Adrenal gland (tissue), 12 donors: ENCODE measurements around the gene CTBP2. TPM values are rescaled to one million over a fixed set of nuclear protein-coding genes. Genes with fewer than 3 reads are reported as not detected.

Experiments
- DNase-seq, 7 donors: peaks; one replicate each; pipeline ENCODE4 v3.0.0-alpha.2; 2019 to 2020
- H3K27ac ChIP-seq, 5 donors: fragments of 200-600 bp; sonication (generic) in 4 of 5; 1 replicate in 3 of 5; 2 replicates in 2 of 5; pipeline versions ENCODE4 v1.5.1 to v1.8.0; 2016 to 2020; ENCODE audit warnings: mild to moderate bottlenecking in 1 of 5
- H3K27me3 ChIP-seq: fragments of 200-600 bp; 2 replicates; pipeline ENCODE4 v1.8.0; 2021
- H3K36me3 ChIP-seq, 2 donors: fragments of 200-600 bp; replicated peaks in 1 of 2; 1 replicate in 1 of 2; 2 replicates in 1 of 2; pipeline versions ENCODE4 v1.5.1 to v1.8.0; 2018 to 2022
- H3K4me1 ChIP-seq, 2 donors: fragments of 200-600 bp; replicated peaks in 1 of 2; 1 replicate in 1 of 2; 2 replicates in 1 of 2; pipeline versions ENCODE4 v1.5.1 to v1.8.0; 2018 to 2021
- H3K4me3 ChIP-seq, 4 donors: fragments of 200-600 bp; sonication (generic) in 3 of 4; one replicate each; pipeline ENCODE4 v1.5.1; 2016 to 2018
- H3K9me3 ChIP-seq, 3 donors: fragments of 200-600 bp; sonication (generic) in 1 of 3; replicated peaks in 1 of 3; 1 replicate in 2 of 3; 2 replicates in 1 of 3; pipeline versions ENCODE4 v1.5.1 to v1.8.0; 2016 to 2021
- POLR2A ChIP-seq, 2 donors: fragments of 450-650 bp; IDR thresholded peaks; one replicate each; pipeline ENCODE4 v1.6.1; 2017; ENCODE audit warnings: antibody characterized with exemption in 2 of 2, mild to moderate bottlenecking in 2 of 2, moderate library complexity in 1 of 2
- whole genome bisulfite sequencing, 4 donors: extraction: QIAGEN DNeasy Blood & Tissue Kit in 2 of 4; methylation state at CpG; one replicate each; pipeline versions ENCODE4 v1.1.5 to v1.1.7; 2013 to 2017; 5-methylcytosine and 5-hydroxymethylcytosine counted together
- intact Hi-C, 2 donors: fragments of 100-400 bp; cut with DNase I; formaldehyde crosslinking; loops; one replicate each; pipeline versions ENCODE4 v1.14.1 to v1.15.0; 2022 to 2023
- polyA plus RNA-seq, 3 donors: library from polyadenylated mRNA; stranded (reverse); fragments of 200-250 nt in 2 of 3; fragments of 350-450 nt in 1 of 3; fragmentation: Illumina TruSeq in 1 of 3; extraction: RNeasy Lipid Tissue Mini Kit (QIAGEN cat#74804) in 1 of 3; gene quantifications; one replicate each; pipeline ENCODE4 v1.2.3, GENCODE V29; 2013 to 2014
- total RNA-seq, 9 donors: library from RNA; depleted of rRNA in 4 of 9; stranded (reverse); fragments of >200 nt in 4 of 9; fragments of 120-200 nt in 1 of 9; fragmentation: NEBNext Ultra II Directional in 1 of 9; extraction: Animal tissue kit (Norgen Biotek cat#: 25700) in 1 of 9; gene quantifications; one replicate each; pipeline versions ENCODE4 v1.1.0 to v1.2.4, GENCODE V29; 2013 to 2023
- TF ChIP-seq, protein P1 (sequence below), 6 experiments: fragments of 450-650 bp in 4 of 6; fragments of 200-600 bp in 2 of 6; sonication (generic) in 1 of 6; IDR thresholded peaks; 1 replicate in 5 of 6; 2 replicates in 1 of 6; pipeline versions ENCODE4 v1.5.1 to v1.8.0; 2016 to 2021; ENCODE audit warnings: antibody characterized with exemption in 6 of 6, mild to moderate bottlenecking in 2 of 6, moderate library complexity in 1 of 6
- donor health status: healthy with polysubstance abuse.
- donor health status: Bipolar disorder and iron deficiency.
- donor health status: DM: yes; HTN: yes; CAD: no.
- donor health status: DM: no; HTN: no; CAD: no.
- donor health status: DM: no; HTN: no; CAD: no.
- donor health status: DM: yes; HTN: yes; CAD: no.

The CTBP2 gene
- total and polyA plus RNA-seq, 12 donors = 25.3 to 66.5 (median 45.7) TPM

DNA sequence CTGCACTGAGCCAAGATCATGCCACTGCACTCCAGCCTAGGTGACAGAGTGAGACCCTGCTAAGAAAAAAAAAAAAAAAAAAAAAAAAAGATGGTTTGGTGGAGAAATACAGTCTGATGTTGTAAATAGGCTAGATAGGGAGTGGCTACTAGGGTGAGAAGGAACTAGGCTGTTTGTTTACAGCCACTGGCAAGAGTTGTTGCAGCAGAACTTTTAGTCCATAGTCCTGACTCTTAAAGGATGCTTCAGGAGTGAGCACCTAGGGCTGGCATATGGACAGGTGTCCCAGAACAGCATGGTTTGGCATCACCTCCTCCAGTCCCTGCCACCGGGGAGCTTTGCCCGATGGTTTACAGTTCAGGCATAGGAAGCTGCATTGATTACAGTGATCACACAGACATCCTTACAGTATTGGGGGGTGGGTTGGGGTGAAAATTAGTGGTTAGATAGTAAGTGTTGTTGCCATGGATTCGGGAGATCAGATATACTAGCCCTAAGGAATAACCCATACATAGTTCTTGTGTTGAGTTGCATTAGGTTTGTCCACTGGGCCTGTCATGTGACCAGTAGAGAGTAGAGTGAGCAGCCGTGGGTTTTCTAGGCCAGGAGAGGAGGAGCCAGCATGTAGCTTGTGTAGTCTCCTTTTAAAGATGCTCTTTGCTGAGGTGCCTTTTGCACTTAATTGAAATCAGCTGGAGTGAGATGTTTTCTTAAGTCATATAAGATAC is 182.6 kb downstream of the CTBP2 start:
- intact Hi-C loops = loop anchor here in 1 of 2 donors (10.0 kb wide), 1 partner anchor 53 kb away; no protein-coding TSS in a partner anchor
- H3K36me3 ChIP-seq = peaks cover 0 to 26% of the 10 kb centered on the region in 2 donors
- no peak overlapping the region for H3K27ac ChIP-seq
- H3K9me3 ChIP-seq = no peaks in the 10 kb centered on the region
- peaks cover 2 to 17% of the 10 kb centered on the region in 2 donors for H3K4me1 ChIP-seq
- TF ChIP-seq POLR2A (IDR thresholded peaks at IDR 0.05) = no peak
- TF ChIP-seq, protein P1, sequence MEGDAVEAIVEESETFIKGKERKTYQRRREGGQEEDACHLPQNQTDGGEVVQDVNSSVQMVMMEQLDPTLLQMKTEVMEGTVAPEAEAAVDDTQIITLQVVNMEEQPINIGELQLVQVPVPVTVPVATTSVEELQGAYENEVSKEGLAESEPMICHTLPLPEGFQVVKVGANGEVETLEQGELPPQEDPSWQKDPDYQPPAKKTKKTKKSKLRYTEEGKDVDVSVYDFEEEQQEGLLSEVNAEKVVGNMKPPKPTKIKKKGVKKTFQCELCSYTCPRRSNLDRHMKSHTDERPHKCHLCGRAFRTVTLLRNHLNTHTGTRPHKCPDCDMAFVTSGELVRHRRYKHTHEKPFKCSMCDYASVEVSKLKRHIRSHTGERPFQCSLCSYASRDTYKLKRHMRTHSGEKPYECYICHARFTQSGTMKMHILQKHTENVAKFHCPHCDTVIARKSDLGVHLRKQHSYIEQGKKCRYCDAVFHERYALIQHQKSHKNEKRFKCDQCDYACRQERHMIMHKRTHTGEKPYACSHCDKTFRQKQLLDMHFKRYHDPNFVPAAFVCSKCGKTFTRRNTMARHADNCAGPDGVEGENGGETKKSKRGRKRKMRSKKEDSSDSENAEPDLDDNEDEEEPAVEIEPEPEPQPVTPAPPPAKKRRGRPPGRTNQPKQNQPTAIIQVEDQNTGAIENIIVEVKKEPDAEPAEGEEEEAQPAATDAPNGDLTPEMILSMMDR (IDR thresholded peaks at IDR 0.05) = no peak
- no peak overlapping the region for H3K4me3 ChIP-seq
- WGBS, 4 donors = 69 to 78% (median 76%) methylated on average over 4 of the region's 4 CpGs
- no peaks in the 10 kb centered on the region for H3K27me3 ChIP-seq
- DNase-seq = no peak

DNA sequence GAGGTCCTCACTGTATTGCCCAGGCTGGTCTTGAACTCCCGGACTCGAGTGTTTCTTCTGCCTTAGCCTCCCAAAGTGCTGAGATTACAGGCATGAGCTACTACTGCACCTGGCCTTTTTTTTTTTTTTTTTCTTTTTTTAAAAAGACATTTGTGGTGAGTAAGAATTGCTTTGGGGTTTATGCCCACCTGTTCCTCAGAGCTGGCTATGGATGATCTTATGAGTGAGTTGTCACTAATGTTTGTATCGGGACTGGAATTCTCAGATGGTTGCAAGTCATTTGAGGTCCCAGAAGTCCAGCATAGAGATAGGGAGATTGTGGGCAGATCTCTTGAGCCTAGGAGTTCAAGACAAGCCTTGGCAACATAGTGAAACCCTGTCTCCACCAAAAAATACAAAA is 183.2 kb downstream of the CTBP2 start:
- Histone ChIP-seq H3K27ac (no peak overlapping the region), H3K4me1 (peaks cover 2 to 17% of the 10 kb centered on the region in 2 donors), H3K9me3 (no peaks in the 10 kb centered on the region), H3K27me3 (no peaks in the 10 kb centered on the region), H3K36me3 (peaks cover 0 to 22% of the 10 kb centered on the region in 2 donors), H3K4me3 (no peak overlapping the region)
- intact Hi-C loops = loop anchor here in 1 of 2 donors (10.0 kb wide), 1 partner anchor 52 kb away; no protein-coding TSS in a partner anchor
- no peak for TF ChIP-seq POLR2A (IDR thresholded peaks at IDR 0.05)
- TF ChIP-seq, protein P1 (IDR thresholded peaks at IDR 0.05) = no peak
- 82 to 96% (median 93%) methylated on average over 3 of the region's 3 CpGs for WGBS, 4 donors
- no peak for DNase-seq

DNA sequence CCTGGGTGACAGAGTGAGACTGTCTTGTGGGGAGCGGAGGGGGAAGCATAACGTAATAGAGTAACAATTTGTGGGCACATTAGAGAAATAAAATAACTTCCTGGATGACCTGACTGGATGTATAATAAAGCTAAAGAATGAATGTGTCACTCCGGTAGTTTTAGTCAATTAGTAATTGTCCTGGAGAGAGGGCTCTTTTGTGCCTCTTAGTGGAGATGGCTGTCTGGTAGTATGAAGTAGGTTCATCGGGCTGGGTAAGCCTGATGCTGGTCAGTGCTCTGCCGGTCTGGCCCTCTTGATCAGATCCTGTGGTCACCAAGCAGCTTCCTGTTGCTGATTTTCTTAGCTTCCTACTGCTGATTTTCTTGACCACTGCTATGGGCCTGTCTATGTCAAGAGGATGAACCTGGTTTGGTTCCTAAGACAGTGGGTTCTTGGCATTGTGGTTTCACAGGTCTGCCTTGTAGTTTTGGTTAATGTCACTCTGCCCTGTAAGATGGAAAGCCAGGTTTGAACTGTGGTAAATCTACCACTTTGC is 184.3 kb downstream of the CTBP2 start:
- TF ChIP-seq POLR2A (IDR thresholded peaks at IDR 0.05) = no peak
- TF ChIP-seq, protein P1 (IDR thresholded peaks at IDR 0.05) = no peak
- DNase-seq = no peak
- no peaks in the 10 kb centered on the region for H3K9me3 ChIP-seq
- intact Hi-C loops = loop anchor here in 1 of 2 donors (10.0 kb wide), 1 partner anchor 51 kb away; no protein-coding TSS in a partner anchor
- 75 to 92% (median 87%) methylated on average over 5 of the region's 5 CpGs for WGBS, 4 donors
- H3K27ac ChIP-seq = no peak overlapping the region
- no peak overlapping the region for H3K4me3 ChIP-seq
- H3K36me3 ChIP-seq = peaks cover 0 to 15% of the 10 kb centered on the region in 2 donors
- H3K27me3 ChIP-seq = no peaks in the 10 kb centered on the region
- peaks cover 9 to 27% of the 10 kb centered on the region in 2 donors for H3K4me1 ChIP-seq

DNA sequence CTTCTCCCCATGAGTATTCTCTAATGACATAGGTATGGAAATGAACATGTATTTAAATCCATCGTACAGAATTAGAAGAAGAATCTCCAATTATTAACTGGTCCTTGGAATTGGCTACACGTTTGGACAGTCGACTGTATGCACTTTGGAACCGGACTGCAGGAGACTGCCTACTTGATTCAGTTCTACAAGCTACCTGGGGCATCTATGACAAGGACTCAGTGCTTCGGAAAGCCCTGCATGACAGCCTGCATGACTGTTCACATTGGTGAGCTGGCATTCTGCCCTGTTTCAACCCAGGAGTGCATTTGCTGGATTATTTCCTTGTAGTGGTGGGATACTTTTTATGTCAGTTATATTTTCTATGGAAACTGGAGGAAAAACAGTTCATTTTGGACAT is 186.2 kb downstream of the CTBP2 start:
- Histone ChIP-seq H3K36me3 (peaks cover 0 to 16% of the 10 kb centered on the region in 2 donors), H3K9me3 (no peaks in the 10 kb centered on the region), H3K4me1 (peaks cover 16 to 28% of the 10 kb centered on the region in 2 donors), H3K4me3 (no peak overlapping the region), H3K27me3 (no peaks in the 10 kb centered on the region), H3K27ac (no peak overlapping the region)
- TF ChIP-seq, protein P1 (IDR thresholded peaks at IDR 0.05) = no peak
- TF ChIP-seq POLR2A (IDR thresholded peaks at IDR 0.05) = no peak
- WGBS, 4 donors = 73 to 82% (median 79%) methylated on average over 5 of the region's 5 CpGs
- intact Hi-C loops = loop anchor here in 1 of 2 donors (10.0 kb wide), 1 partner anchor 49 kb away; no protein-coding TSS in a partner anchor
- no peak for DNase-seq
